B cell (primary cell): ENCODE data around the gene PCBP2. TPM values are rescaled to one million over a fixed set of nuclear protein-coding genes. Genes with fewer than 3 reads are reported as not detected.
"Not testable (repeated sequence)": the region's sequence is repeated elsewhere in the genome, so short reads cannot be mapped to it uniquely, and the experiment has no call there.

Experiments used
- ATAC-seq: fragments of 200-7000 bp; cut with Tn5 transposase; one replicate; pipeline ENCODE4 v1.10.0; 2021; ENCODE audit warnings: low read depth, mild to moderate bottlenecking, moderate number of reproducible peaks, moderate library complexity
- CTCF ChIA-PET: fragments of 350-600 bp; sonication (Branson Sonifier 250); formaldehyde crosslinking; loops from one replicate; lab custom pipeline; 2021; ENCODE audit warnings: antibody characterized with exemption, inconsistent platforms; lab: Charles Lee
- POLR2A ChIA-PET: fragments of 350-600 bp; sonication (Branson Sonifier 250); formaldehyde crosslinking; loops from one replicate; lab custom pipeline; 2021; ENCODE audit warnings: antibody characterized with exemption; lab: Charles Lee
- DNase-seq: peaks from one replicate; pipeline ENCODE4 v3.0.0; 2013
- H2AFZ ChIP-seq: 2 replicates; pipeline ENCODE4 v1.6.1; 2012; ENCODE audit warnings: mild to moderate bottlenecking, low read depth, low read length; ENCODE audit not compliant: insufficient read depth, poor library complexity, severe bottlenecking
- H3K27ac ChIP-seq, 2 donors: 1 replicate in 1 of 2; 2 replicates in 1 of 2; pipeline ENCODE4 v1.5.1; 2012 to 2013; ENCODE audit warnings: low read length in 2 of 2, mild to moderate bottlenecking in 2 of 2, moderate library complexity in 1 of 2
- H3K27me3 ChIP-seq, 4 experiments: fragments of 200-600 bp in 1 of 4; sonication (generic) in 1 of 4; replicated peaks in 1 of 4; 1 replicate in 2 of 4; 2 replicates in 2 of 4; pipeline versions ENCODE4 v1.6.1 to v1.7.0; 2013 to 2016; ENCODE audit warnings: low read length in 3 of 4, mild to moderate bottlenecking in 2 of 4, mixed read lengths in 1 of 4, moderate library complexity in 1 of 4; ENCODE audit not compliant: insufficient read depth in 4 of 4, control insufficient read depth in 3 of 4; ENCODE audit errors: control extremely low read depth in 1 of 4
- H3K36me3 ChIP-seq, 2 experiments: replicated peaks in 1 of 2; 1 replicate in 1 of 2; 2 replicates in 1 of 2; pipeline versions ENCODE4 v1.6.1 to v1.7.1; 2013; ENCODE audit warnings: low read length in 1 of 2; ENCODE audit not compliant: insufficient read depth in 2 of 2, control insufficient read depth in 1 of 2; ENCODE audit errors: control extremely low read depth in 1 of 2, extremely low read depth in 1 of 2
- H3K4me1 ChIP-seq, 2 donors: fragments of 200-600 bp in 1 of 2; sonication (generic) in 1 of 2; 1 replicate in 1 of 2; 2 replicates in 1 of 2; pipeline versions ENCODE4 v1.5.1 to v1.6.1; 2013 to 2017; ENCODE audit warnings: low read length in 2 of 2; ENCODE audit not compliant: control insufficient read depth in 2 of 2, insufficient read depth in 2 of 2
- H3K4me2 ChIP-seq: replicated peaks from 2 replicates; pipeline ENCODE3; 2012; ENCODE audit warnings: mild to moderate bottlenecking, low read depth, low read length; ENCODE audit not compliant: poor library complexity, severe bottlenecking
- H3K4me3 ChIP-seq, 5 experiments: fragments of 200-600 bp in 1 of 5; sonication (generic) in 1 of 5; 1 replicate in 3 of 5; 2 replicates in 2 of 5; pipeline versions ENCODE4 v1.5.1 to v1.7.0; 2011 to 2016; ENCODE audit warnings: low read length in 4 of 5, mild to moderate bottlenecking in 4 of 5, low read depth in 2 of 5, control low read depth in 1 of 5, moderate library complexity in 1 of 5; ENCODE audit not compliant: insufficient read depth in 1 of 5; ENCODE audit errors: control extremely low read depth in 1 of 5, extremely low read depth in 1 of 5
- H3K79me2 ChIP-seq: fragments of 200-600 bp; sonication (generic); one replicate; pipeline ENCODE4 v1.6.0; 2016; ENCODE audit warnings: low read length; ENCODE audit not compliant: control insufficient read depth, insufficient read depth
- H3K9ac ChIP-seq: fragments of 200-600 bp; sonication (generic); 2 replicates; pipeline ENCODE4 v1.6.1; 2017; ENCODE audit warnings: mild to moderate bottlenecking, low read length, moderate library complexity
- H3K9me3 ChIP-seq, 3 donors: one replicate each; pipeline versions ENCODE4 v1.6.1 to v1.7.1; 2013; ENCODE audit warnings: low read length in 2 of 3; ENCODE audit not compliant: control insufficient read depth in 2 of 3, insufficient read depth in 1 of 3; ENCODE audit errors: control extremely low read depth in 1 of 3
- H4K20me1 ChIP-seq: 2 replicates; pipeline ENCODE4 v1.6.0; 2012; ENCODE audit warnings: mild to moderate bottlenecking, low read length; ENCODE audit not compliant: insufficient read depth, control insufficient read depth, poor library complexity, severe bottlenecking
- H3K27ac Mint-ChIP-seq: one replicate; pipeline ENCODE4 v1.8.0; 2021; ENCODE audit warnings: mixed read lengths
- H3K27me3 Mint-ChIP-seq: one replicate; pipeline ENCODE4 v1.8.0; 2021; ENCODE audit warnings: mixed read lengths
- H3K4me1 Mint-ChIP-seq: one replicate; pipeline ENCODE4 v1.8.0; 2021; ENCODE audit warnings: mixed read lengths
- H3K4me3 Mint-ChIP-seq: one replicate; pipeline ENCODE4 v1.8.0; 2021; ENCODE audit warnings: mixed read lengths
- H3K9me3 Mint-ChIP-seq: one replicate; pipeline ENCODE4 v1.8.0; 2022; ENCODE audit warnings: mixed read lengths; ENCODE audit not compliant: insufficient read depth
- EZH2 ChIP-seq: IDR thresholded peaks from 2 replicates; pipeline ENCODE4 v1.6.1; 2012; ENCODE audit warnings: borderline replicate concordance, low read depth, mild to moderate bottlenecking, moderate library complexity, low read length; ENCODE audit not compliant: insufficient read depth, poor library complexity, severe bottlenecking
- WGBS: methylation state at CpG from one replicate; pipeline ENCODE4 v1.1.5; 2013; ENCODE audit warnings: missing lambda C conversion rate; ENCODE audit not compliant: insufficient coverage; 5-methylcytosine and 5-hydroxymethylcytosine counted together
- intact Hi-C: fragments of 100-400 bp; cut with micrococcal nuclease; formaldehyde crosslinking; loops from one replicate; pipeline ENCODE4 v1.10.0; 2022
- polyA plus RNA-seq: library from polyadenylated mRNA; depleted of rRNA; stranded (reverse); fragments of >200 nt; gene quantifications from 2 replicates; pipeline ENCODE4 v1.2.3, GENCODE V29; 2012
- total RNA-seq, 2 donors: library from RNA; stranded (reverse); fragments of 120-200 nt in 1 of 2; gene quantifications; 1 replicate in 1 of 2; 2 replicates in 1 of 2; pipeline versions ENCODE4 v1.2.3 to v1.2.4, GENCODE V29; 2013 to 2022
- TF ChIP-seq, protein P1 (sequence below): fragments of 200-600 bp; IDR thresholded peaks from one replicate; pipeline ENCODE4 v1.8.0; 2022; ENCODE audit warnings: antibody characterized with exemption, mild to moderate bottlenecking

PCBP2 gene
- total and polyA plus RNA-seq, 2 donors (not counting 1 experiment from before 2014, with no cell fraction given): 492 to 944 TPM

DNA sequence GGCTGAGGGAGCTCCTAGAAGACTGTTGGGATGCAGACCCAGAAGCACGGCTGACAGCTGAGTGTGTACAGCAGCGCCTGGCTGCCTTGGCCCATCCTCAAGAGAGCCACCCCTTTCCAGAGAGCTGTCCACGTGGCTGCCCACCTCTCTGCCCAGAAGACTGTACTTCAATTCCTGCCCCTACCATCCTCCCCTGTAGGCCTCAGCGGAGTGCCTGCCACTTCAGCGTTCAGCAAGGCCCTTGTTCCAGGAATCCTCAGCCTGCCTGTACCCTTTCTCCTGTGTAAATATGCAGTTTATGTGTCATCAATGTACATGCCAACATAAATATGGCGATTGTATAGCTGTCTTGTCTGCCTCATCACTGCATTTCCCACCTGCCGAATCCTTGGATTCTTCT lies 20.7 kb upstream of the PCBP2 start:
- Histone ChIP-seq H3K36me3 (no peaks in the 10 kb centered on the region), H3K4me2 (no peak overlapping the region), H3K9ac (no peak overlapping the region), H4K20me1 (no peaks in the 10 kb centered on the region), H3K27me3 (no peaks in the 10 kb centered on the region), H3K4me1 (no peaks in the 10 kb centered on the region), H2AFZ (no peak overlapping the region), H3K27ac (no peak overlapping the region), H3K9me3 (no peaks in the 10 kb centered on the region), H3K79me2 (no peaks in the 10 kb centered on the region), H3K4me3 (no peak overlapping the region)
- TF ChIP-seq, protein P1, sequence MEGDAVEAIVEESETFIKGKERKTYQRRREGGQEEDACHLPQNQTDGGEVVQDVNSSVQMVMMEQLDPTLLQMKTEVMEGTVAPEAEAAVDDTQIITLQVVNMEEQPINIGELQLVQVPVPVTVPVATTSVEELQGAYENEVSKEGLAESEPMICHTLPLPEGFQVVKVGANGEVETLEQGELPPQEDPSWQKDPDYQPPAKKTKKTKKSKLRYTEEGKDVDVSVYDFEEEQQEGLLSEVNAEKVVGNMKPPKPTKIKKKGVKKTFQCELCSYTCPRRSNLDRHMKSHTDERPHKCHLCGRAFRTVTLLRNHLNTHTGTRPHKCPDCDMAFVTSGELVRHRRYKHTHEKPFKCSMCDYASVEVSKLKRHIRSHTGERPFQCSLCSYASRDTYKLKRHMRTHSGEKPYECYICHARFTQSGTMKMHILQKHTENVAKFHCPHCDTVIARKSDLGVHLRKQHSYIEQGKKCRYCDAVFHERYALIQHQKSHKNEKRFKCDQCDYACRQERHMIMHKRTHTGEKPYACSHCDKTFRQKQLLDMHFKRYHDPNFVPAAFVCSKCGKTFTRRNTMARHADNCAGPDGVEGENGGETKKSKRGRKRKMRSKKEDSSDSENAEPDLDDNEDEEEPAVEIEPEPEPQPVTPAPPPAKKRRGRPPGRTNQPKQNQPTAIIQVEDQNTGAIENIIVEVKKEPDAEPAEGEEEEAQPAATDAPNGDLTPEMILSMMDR: no peak
- no peak for TF ChIP-seq EZH2
- 94% methylated on average over 3 of the region's 7 CpGs for WGBS
- ATAC-seq: no peak
- ChIA-PET CTCF (interaction anchor here (0.5 to 3.4 kb wide), 5 partner anchors 9 to 129 kb away, joined by 3 to 12 read pairs (median 4); no protein-coding TSS in a partner anchor), POLR2A (no interaction called here)
- no peaks in the 10 kb centered on the region for H3K27me3 Mint-ChIP-seq
- H3K9me3 Mint-ChIP-seq: no peaks in the 10 kb centered on the region
- no peak overlapping the region for H3K4me3 Mint-ChIP-seq
- intact Hi-C loops: no loop called here
- H3K27ac Mint-ChIP-seq: no peak overlapping the region
- no peaks in the 10 kb centered on the region for H3K4me1 Mint-ChIP-seq
- DNase-seq: no peak

DNA sequence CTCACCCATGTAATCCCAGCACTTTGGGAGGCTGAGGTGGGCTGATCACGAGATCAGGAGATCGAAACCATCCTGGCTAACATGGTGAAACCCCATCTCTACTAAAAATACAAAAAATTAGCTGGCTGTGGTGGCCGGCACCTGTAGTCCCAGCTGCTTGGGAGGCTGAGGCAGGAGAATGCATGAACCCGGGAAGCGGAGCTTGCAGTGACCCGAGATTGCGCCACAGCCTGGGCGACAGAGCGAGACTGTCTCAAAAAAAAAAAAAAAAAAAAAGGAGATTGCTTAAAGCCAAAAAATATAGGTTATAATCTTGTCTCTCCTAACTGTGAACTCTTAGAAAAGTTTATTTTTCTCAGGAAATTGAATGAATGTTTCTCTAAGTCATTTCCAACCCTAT lies 16.6 kb upstream of the PCBP2 start:
- H3K9me3 ChIP-seq, ATAC-seq, H2AFZ ChIP-seq, H3K4me1 ChIP-seq, H3K27me3 ChIP-seq, H4K20me1 ChIP-seq, H3K27me3 Mint-ChIP-seq, intact Hi-C loops, H3K36me3 ChIP-seq, H3K9ac ChIP-seq, DNase-seq, H3K27ac ChIP-seq, H3K9me3 Mint-ChIP-seq, H3K4me1 Mint-ChIP-seq, H3K27ac Mint-ChIP-seq, H3K4me2 ChIP-seq, H3K4me3 Mint-ChIP-seq, H3K79me2 ChIP-seq, H3K4me3 ChIP-seq: not testable (repeated sequence)
- CTCF ChIA-PET: interaction anchor here (1.2 kb wide), 1 partner anchor 222 kb away, joined by 3 read pairs; no protein-coding TSS in a partner anchor
- POLR2A ChIA-PET: interaction anchor here (0.5 kb wide), 1 partner anchor 16 kb away, joined by 3 read pairs; no protein-coding TSS in a partner anchor
- WGBS: no CpG with 5 or more reads among the region's 9 CpGs

DNA sequence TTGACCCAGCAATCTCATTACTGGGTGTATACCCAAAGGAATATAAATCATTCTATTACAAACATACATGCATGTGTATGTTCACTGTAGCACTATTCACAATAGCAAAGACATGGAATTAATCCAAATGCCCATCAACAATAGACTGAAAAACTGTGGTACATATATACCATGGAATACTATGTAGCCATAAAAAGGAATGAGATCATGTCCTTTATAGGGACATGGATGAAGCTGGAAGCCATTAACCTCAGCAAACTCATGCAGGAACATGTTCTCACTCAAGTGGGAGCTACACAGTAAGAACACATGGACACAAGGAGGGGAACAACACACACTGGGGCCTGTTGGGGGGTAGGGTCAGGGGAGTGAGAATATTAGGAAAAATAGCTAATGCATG lies 12.3 kb upstream of the PCBP2 start:
- intact Hi-C loops, DNase-seq, POLR2A ChIA-PET, H3K9me3 ChIP-seq, H3K9me3 Mint-ChIP-seq, ATAC-seq, H3K27ac ChIP-seq, H2AFZ ChIP-seq, H3K9ac ChIP-seq, H3K27me3 ChIP-seq, H3K4me2 ChIP-seq, H3K27me3 Mint-ChIP-seq, H3K4me3 ChIP-seq: not testable (repeated sequence)
- CTCF ChIA-PET: interaction anchor here (0.6 to 2.3 kb wide), 5 partner anchors 11 to 115 kb away, joined by 3 to 7 read pairs (median 4); no protein-coding TSS in a partner anchor
- Mint-ChIP-seq H3K4me1 (peaks cover 31% of the 10 kb centered on the region), H3K4me3 (peak overlapping the region; percentile 60), H3K27ac (peak overlapping the region; percentile 56)
- Histone ChIP-seq H4K20me1 (peaks cover 26% of the 10 kb centered on the region), H3K4me1 (peaks cover 21 to 25% of the 10 kb centered on the region in 2 donors), H3K36me3 (peaks cover 0 to 11% of the 10 kb centered on the region in 2 experiments), H3K79me2 (peaks cover 28% of the 10 kb centered on the region)
